LoVo (cell line): ENCODE data around the gene AK5.
A peak's percentile ranks its signal among the peaks of the same experiment; 100 is the strongest.

ENCODE experiments used
- DNase-seq: peaks from one replicate; pipeline ENCODE4 v3.0.0-alpha.2; 2016; ENCODE audit warnings: low spot score

Gene AK5

DNA sequence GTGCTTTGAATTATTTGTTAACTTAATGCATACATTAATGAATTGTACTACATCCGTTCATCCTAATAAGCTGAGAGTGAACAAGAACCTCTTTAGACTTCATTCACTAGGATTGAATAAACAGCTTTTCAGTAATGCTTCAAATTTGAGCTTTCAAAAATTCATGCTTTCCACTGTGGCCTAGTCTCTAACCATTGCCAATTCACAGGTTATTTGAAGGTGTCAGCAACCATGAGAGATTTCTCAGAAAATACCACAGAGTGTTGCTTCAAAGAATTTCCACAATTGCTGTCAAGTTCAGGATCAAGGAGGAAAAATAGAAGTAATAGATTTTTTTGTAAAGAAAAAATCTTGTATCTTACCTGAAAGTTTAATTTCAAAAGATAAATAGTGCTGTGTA lies 72.7 kb downstream of the AK5 start:
- DNase-seq = no peak

DNA sequence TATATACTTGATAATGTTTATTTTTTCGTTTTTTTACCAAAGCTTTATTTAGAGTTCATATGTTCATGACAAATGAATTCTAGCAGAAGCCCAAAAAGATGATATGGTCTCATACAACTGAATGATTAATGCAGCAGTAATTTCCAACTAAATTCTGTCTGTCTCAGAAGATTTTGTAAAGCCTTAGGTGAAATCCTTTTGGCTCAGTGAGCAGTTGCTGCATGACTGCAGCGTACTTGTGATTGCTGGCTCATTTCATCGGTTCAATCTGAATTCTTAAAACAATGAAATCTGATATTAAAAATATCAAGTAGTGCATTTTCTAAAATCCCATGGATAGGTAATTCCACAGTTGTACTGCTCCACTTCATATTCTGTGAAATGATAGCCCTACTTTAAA lies 73.2 kb downstream of the AK5 start:
- DNase-seq = no peak

DNA sequence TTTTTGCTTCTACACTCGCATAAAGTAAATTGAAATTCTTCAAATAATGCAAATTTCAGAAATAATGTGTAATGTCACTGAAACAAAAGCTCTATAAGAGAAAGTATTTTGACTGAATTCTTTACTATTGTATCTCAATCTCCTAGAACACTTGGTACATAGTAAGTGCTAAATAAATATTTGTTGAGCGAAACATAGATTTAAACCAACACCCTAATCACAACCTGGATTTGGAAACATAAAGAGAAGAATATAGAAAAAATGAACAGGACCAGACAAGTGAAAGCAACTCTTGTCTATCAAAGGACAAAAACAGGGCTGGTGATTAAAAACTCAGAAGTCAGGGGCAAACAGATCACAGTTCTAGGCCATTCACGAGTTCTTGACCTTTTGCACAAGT lies 74.3 kb downstream of the AK5 start:
- no peak for DNase-seq

DNA sequence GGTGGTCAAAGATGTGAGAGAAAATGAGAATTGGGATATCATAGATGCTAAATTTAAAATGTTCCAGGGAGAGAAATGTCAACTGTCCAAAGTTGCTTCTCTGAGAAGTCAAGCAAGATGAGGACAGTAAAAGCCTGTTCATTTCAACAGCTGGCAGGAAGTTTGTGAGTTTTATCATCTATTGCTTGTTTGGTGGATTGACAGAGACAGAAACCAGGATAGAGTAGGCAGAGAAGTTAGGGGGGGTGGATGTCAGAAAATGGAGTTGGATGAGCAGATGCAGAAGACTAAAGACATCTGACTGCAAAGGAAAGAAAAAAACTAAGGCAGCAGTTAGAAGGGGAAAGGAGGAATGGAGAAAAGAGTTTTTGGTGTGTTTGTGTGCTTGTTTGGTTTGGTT lies 78.4 kb downstream of the AK5 start:
- DNase-seq = no peak

DNA sequence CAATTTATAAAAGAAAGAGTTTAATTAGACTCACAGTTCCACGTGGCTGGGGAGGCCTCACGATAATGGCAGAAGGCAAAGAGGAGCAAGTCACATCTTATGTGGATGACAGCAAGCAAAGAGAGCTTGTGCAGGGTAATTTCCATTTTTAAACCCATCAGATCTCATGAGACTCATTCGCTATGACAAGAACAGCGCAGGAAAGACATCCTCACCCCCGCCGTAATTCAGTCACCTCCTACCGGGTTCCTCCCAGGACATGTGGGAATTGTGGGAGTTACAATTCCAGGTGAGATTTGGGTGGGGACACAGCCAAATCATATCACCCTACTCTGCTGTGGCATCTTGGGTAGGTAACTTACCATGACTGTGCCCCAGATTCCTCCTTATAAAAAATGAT lies 79.8 kb downstream of the AK5 start:
- DNase-seq = no peak

DNA sequence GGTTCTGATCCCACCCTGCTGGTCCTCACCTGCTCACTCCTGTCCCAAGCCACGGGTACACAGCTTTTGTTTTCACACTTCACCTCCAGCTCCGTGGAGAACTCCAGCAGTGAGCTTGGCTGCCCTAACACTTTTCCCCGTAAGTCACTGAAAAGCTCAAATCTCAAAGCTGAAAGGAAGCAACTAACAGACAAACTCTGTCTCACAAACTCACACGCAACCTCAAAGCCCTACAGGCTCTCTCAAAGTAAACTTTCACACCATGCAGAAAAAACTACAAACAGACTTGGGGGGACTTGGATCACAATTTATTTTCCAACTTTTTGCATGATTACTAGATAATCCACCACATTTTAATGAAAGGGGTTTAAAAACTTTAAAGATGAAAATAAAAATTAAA lies 88.3 kb downstream of the AK5 start:
- no peak for DNase-seq

DNA sequence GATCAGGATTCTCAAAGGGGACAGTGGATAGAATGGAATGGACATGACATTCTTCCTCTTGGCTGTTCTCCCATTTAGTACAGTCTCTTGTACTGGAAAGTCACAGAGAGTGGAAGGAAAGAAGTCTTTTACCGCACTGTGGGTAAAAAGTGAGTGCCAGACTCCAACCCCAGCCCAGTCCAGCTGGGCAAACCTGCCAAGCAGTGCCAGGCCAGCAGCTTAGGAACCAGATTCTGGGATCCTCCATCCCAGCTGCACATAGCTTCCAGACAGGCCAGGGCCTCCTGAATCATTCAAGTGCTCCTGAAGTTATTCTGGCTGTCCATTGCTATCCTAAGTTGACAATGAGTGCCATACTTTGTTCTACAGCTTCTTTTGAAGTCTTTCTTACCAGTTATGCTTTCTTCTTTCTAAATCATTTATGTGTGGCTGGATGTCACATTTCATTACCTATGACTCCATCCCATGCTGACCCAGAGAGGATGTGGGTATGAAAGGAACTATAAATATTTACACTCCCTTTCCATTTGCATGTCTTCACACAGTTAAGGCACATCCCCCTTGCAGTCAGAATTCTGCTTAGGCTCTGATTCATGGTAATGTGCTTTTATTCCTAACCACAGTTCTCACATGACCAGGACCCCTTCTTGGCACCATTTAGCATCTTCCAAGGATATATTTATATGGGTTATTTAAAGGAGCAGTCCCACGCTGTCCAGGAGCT lies 88.9 kb downstream of the AK5 start:
- DNase-seq = peak; percentile 30

DNA sequence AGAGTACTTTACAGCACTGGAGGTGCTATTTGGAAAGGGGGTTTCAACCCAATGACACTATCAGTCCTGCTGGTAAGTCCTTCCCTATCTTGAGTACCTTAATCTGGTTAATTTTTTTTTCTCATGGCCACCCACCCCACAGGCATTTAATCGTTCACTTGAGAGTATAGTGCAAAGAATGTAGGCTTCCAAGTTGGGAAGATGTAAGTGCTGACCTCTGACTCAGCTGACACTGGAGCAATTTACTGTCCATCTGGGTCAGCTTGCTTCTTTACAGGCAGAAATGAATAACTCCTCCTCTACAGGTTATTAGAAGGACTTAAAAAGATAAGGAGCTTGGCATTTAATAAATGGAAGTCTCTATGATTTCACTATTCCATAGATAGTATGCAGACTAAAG lies 89.6 kb downstream of the AK5 start:
- no peak for DNase-seq

DNA sequence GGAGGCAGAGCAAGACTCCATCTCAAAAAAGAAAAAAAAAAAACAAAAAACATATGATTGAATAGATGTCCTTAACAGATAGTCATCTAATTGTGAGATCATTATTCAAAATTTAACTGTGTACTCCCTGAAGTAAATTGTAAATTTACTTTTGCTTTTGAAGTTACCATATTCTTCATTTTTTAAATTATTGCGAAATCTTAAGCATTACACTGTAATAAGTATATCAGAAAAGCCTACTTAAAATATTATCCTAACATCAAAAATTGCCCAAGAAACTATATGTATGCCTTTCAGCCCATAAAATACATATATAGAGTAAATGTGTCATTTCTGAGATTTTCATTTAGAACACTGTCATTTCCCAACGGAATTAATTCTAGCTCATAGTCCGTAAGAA lies 91.9 kb downstream of the AK5 start:
- DNase-seq = no peak

DNA sequence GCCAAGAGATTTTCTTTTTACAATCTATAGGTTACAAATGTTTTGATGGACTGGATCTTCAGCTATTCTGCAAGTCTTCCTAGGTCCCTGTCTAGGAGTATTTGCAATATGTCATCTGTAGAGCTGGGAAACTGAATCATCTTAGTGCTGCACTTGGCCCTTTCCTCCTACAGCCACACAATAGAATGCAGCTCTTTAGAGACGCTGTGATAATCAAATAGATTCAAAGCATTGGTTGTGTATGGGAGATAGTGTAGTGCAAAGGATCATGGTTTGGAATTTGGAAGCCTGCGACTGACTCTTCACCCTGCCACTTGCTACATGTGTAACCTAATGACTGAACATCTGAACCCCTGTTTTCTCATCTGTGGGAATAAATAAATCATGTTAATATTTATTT lies 93.7 kb downstream of the AK5 start:
- DNase-seq = no peak

DNA sequence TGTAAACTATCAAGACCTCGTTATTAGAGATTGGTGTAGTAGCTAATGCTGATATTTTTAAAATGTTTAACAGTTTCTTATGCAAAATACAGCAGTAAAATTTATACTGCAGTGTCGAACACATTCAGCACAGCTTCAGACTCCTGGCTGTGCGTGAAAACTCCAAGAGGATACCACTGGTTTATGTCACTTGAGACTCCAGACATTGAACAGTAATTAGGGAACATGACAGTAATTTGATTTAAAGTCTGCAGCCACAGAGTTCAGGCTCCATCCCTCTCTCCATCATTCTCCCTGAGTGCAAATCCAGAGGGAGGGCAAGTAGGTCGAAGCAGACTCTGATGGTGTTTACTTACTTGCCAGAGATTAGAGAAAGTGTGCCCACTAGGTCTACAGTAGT lies 94.2 kb downstream of the AK5 start:
- DNase-seq = no peak

DNA sequence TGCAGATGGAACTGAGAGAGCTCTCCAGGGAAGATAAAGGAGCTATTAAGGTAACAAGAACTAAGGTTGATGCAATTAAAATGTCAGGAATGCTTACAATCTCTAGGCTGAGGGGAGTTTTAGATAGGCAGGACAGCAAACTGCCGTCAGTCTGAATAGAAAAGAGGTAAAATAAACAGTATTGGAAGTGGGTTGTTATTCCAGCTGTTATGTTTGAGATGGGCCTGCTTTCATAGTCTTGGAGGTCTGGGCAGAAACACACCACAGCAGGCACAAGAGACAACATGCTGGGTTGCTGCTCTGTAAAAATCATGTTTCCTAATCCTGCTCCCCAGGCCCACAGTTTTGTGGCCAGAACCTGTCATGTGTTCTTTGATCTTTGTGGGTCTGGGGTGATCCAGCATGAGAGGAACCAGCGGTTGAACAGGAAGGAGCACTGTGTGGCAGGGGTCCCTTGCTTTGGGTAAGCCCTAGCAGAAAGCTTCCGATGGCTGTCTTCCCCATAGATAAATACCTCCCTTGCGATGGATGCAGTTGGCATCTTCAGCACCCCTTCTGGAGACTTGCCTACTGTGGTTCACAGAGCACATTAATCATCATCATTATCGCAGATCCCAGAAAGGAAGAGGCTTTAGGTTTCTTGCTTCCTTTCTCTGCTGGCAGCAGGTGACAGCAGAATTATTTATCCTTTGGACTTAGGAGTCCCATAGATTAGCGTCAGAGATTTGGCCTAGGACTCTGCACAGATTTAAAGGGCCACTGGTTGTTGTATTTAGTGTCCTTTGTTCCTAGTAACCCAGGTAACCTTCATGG lies 97.1 kb downstream of the AK5 start:
- DNase-seq = no peak

DNA sequence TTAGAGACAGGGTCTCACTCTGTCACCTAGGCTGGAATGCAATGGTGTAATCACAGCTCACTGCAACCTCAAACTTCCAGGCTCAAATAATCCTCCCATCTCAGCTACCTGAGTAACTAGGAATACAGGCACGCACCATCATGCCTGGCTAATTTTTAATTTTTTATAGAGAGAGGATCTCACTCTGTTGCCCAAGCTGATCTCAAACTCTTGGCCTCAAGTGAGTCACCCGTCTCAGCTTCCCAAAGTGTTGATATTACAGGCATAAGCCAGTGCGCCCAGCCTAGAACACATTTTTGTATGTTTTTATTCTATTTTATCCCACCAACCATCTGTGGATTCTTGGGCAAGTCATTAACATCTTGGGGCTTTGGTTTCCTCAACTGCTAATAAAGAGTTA lies 100.5 kb downstream of the AK5 start:
- no peak for DNase-seq

DNA sequence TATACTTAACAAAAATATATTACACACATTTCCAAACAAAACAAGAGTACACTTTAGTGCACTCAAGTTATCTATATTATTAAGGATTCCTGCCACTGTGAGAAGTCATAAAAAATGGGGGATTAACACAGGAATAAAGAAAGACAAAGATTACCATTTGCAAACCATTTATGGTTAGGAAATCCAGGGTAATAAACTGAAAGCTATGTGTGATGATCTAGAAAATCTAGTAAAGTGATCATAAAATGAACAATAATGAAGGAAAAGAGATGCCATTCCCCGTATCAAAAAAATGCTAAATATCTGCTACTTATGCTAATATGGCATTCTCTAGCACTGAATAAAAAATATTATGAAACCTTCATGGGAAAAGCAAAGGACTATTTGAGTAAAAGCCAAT lies 101.4 kb downstream of the AK5 start:
- no peak for DNase-seq

DNA sequence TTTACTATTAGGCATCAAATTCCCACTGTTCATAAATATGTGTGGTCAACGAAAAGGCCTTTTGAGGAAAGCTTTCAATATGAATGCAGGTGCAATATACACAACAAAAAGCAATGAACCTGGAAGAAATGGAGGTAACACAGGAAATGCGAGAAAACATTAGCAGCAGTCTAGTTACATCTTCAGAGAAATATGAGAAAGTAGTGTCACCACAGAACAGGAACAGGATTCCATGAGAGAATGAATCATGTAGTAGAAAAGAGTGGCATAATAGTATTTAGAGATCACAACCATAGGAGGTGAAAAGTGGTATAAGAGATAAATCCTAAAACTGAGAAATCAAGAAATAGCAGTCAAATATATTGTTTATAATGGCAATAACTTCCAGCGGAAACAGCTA lies 103.7 kb downstream of the AK5 start:
- DNase-seq = no peak

DNA sequence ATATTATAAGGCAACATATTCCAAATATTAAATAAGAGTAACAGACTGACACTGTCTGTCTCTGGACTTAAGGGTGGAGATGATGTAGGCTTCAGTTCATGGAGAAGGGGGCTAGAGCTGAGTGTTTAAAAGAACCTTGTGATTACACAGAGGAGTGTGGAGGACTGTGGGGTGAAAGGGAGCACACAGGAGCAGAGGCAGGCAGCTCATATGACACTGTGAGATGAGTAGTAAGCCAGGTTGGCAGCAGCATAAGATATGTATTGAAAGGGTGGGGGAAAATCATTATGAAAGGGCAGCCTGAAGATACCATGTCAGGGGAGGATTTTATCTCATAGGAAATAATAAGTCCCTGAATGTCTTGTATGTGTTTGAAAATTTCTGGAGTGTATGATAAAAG lies 104.5 kb downstream of the AK5 start:
- no peak for DNase-seq

DNA sequence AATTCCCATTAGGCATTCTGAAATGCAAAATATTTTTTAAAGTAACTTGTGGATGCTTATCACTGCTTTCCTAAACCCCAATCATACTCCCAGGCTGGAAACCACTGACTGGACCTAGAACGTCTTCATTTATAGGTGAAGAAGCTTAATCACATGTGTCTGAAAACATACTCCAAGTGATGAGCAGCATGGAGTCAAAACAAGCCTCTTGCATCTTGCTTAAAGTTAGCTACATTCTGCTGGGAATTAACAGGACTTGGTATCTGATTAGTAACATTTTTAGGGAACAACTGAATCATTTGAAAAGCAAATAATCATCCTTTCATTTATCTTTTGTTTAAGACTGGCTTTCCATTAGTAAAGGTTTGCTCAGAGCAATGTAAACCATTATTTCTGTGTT lies 105.7 kb downstream of the AK5 start:
- no peak for DNase-seq

DNA sequence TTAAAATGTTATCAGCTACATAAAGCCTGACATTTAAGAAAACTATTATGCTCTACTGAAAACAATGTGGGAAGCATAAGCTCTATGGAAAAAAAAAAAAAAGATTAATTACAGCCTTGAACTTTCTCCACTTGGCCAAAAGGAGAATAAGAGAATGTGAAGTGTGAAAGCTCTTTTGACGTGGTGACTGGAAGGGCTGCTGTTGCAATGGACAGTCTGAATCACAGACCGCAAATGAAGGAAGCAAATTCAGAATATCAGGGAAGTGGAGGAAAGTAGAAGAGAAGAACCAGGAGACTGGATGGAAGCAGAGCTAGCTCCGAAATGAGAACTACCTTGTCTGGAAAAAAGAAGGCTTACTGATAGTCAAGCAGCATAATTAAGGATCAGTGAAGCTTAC lies 106.8 kb downstream of the AK5 start:
- DNase-seq = no peak

DNA sequence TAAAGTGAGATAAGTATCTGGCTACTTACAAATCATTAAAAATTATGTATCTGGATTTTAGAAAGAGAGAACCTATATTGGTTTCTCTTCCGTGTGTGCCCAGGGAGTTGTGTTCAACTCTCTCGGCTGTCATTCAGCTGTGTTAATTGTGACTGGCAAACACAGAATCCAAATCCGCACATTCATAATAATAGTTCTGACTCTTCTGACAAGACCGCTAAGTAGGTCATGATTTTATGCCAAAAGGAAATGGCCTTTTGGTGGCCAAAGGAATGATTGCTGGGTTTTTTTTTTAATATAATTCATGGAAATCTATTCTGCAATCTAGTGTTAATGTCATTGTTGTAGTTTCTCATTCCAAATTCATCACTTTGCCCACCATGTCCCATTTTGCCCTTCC lies 110.7 kb downstream of the AK5 start:
- DNase-seq = no peak

DNA sequence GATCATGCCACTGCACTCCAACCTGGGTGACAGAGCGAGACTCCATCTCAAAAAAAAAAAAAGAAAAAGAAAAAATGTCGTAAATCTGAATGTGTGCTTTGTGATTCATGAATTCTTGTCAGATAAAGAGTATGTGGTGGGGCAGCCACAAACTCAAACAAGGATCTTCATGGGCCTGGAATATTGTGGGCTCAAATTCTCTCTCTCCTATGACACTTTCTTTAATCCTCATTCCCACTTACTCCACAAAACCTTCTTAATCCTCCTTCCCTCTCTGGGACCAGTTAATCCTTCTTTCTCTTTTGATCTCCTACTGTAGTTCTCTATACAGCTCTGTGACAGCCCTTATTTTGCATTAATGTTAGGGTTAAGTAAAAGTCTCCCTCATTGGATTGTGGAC lies 112.3 kb downstream of the AK5 start:
- DNase-seq = no peak

DNA sequence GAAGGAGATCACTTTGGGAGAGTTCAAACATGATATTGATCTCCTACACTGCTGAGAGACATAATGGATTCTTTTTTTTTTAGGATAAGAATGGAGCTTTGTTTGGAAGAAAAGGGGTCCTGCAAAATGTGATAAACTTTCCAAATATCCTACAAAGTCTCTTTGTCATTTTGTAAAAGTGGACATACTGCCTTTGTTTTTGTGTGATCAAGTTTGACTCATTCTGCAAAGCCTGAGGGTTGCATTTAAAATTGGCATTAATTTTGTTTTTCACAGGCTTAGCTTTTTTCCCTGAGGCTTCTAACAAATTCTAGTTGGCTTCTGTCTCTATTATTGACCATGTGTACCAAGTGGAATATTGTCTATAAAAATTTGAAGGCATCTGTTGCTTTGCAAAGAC lies 113.2 kb downstream of the AK5 start:
- no peak for DNase-seq

DNA sequence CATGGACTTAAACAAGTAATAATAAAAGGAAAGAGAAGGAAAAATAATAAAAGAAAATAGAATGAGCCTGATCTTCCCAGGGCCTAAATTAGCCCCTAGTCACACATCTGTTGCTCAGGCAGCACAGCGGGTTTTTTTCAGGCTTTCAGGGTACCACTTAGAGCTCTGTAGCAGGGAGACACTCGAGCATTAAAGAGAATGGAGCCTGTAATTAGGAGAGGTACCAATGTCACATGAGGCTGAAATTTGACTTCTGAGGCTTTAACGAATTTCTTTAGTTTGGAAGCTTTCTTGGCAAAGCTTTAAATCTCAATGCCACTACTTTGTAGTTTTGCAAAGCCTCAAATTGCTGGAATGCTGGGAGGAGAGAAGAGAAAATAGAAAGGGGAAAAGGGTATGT lies 116.3 kb downstream of the AK5 start:
- DNase-seq = no peak

DNA sequence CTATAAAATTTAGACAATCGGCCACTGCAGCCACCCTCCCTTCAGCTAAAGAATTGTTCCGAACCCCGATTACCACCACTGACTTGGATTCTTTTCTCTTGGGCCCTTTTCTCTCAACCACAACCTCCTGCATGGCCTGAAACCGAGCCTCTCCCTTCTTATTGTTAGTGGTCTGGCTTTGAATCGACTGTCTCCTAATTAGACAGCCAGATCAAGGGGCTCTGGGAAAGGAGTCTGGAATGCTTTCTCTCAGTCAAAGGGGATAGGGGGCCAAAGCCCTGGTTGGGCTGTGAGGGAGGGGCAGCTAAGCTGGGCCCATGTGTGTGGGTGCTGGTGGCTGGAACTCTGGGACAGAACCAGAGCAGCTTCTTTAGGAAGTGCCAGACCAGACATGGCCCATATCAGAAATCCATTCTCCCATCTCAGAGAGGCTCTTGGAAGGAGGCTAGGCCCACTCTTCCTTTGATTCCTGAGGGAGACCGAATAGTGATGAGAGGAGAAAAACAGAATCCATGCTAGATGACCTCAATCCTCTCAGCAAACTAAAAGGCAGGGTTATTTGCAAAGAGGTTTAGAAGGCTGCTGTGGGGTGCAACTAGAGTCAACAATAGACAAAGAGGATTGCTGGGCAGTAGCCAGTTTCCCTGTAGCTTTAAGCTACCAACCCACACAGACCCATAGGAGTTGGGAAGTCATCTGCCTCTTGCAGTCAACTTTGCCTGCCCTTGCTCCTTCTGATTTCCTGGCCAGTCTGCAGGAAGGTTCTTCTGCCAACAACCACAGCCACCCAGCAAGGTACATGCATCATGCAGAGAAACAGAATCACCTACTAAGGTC lies 117.6 kb downstream of the AK5 start:
- DNase-seq = no peak
